CD1c-positive myeloid dendritic cell (primary cell): ENCODE data around the gene TAPBPL.
A peak's percentile ranks its signal among the peaks of the same experiment; 100 is the strongest.
"Not testable (repeated sequence)": the region's sequence is repeated elsewhere in the genome, so short reads cannot be mapped to it uniquely, and the experiment has no call there.

Source experiments
- DNase-seq: peaks from one replicate; pipeline ENCODE4 v3.0.0-alpha.2; 2016; ENCODE audit errors: extremely low spot score

TAPBPL gene

GRCh38 chr12:6462234-6462995 is 10.6 kb downstream of the TAPBPL start:
- DNase-seq = peak; percentile 68

GRCh38 chr12:6463216-6463615 is 11.4 kb downstream of the TAPBPL start:
- no peak for DNase-seq

GRCh38 chr12:6463858-6464257 is 12.0 kb downstream of the TAPBPL start:
- DNase-seq = no peak

GRCh38 chr12:6464531-6464930 is 12.7 kb downstream of the TAPBPL start:
- no peak for DNase-seq

- DNase-seq = peak; percentile 75
These were observed 13.8 kb downstream of the TAPBPL start for GRCh38 chr12:6465467-6466183.

GRCh38 chr12:6466184-6466573 is 14.3 kb downstream of the TAPBPL start:
- DNase-seq = no peak

DNA sequence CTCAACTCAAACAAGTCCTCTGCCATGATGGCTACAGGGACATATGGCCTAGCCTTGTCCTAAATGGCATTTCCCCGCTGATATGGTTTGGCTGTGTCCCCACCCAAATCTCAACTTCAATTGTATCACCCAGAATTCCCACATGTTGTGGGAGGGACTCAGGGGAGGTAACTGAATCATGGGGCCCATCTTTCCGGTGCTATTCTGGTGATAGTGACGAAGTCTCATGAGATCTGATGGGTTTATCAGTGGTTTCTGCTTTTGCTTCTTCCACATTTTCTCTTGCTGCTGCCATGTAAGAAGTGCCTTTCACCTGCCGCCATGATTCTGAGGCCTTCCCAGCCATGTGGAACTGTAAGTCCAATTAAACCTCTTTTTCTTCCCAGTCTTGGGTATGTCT is 14.9 kb downstream of the TAPBPL start:
- not testable (repeated sequence) for DNase-seq

GRCh38 chr12:6467571-6468282 is 15.9 kb downstream of the TAPBPL start:
- not testable (repeated sequence) for DNase-seq

GRCh38 chr12:6468283-6468575 is 16.4 kb downstream of the TAPBPL start:
- DNase-seq = no peak

GRCh38 chr12:6469092-6469491 is 17.2 kb downstream of the TAPBPL start:
- DNase-seq = no peak

DNA sequence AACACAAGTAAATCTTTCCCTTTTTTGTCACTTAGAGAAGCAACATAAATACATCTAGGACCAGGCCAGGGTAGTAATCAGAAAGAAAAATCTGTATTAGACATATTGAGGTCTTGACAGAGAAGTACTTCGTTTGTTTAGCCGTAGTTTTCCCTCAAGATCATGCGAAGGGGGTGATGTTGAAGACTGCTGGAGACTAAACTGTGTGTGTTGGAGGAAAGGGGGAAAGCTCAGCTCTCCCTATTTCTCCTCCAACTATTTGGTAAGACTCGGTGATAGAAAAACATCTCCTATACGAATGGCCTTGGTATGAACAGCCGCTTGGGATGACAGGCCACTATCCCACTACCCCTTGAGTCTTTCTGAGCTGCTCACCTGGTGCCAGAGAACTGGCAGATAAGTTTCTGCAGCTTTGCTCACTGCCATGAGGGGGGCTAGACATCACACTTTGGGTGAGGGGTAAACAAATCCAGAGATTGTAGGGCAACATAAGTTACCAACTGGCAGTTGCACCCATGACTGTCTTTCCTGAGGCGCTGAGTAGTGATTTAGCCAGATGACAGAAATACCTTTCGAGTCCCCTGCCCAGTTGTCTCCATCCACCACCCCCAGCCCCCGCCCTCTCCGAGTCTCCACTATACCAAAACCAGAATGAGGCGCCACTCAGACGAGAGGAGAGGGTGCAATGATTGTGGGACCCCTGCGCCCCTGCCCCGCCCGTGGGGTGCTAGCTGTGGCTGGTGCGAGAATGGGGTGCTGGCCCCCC is 17.9 kb downstream of the TAPBPL start:
- DNase-seq = no peak

- DNase-seq = peak; percentile 97
These were observed 18.7 kb downstream of the TAPBPL start, which contains the start of gene VAMP1 for GRCh38 chr12:6470375-6471163. TSS of gene VAMP1 (minus strand) at chr12:6470677. CDS start at chr12:6470531, 146 bp downstream.

DNA sequence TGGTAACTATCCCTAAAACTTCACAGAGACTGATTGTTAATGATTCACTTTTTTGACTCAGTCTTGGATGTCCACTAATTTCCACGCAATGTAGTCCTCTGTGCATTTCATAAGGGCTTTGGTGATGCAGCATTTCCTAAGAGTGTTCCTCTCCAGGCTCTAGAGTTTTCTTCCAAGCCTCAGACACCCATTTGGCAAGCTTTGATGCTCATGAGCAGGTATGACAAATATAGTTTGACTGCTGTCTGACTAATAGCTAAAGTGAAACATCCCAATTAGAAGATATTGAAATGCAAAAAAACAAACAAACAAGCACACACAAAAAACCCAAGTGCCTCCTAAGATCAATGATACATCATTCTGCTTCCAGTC is 20.1 kb downstream of the TAPBPL start:
- DNase-seq = peak; percentile 41

DNA sequence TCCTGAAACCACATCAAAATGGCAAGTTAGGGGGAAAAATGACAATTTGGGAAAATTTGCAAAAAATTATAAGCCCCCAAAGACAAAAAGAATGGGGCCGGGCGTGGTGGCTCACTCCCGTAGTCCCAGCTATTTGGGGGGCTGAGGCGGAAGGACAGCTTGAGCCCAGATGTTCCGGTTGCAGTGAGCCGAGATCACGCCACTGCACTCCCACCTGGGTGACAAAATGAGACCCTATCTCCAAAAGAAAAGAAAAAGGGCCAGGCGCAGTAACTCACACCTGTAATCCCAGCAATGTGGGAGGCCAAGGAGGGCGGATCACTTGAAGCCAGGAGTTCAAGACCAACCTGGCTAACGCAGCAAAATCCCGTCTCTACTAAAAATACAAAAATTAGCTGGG is 20.6 kb downstream of the TAPBPL start:
- no peak for DNase-seq

- DNase-seq = not testable (repeated sequence)
These were observed 23.6 kb downstream of the TAPBPL start for GRCh38 chr12:6475233-6475975.

DNA sequence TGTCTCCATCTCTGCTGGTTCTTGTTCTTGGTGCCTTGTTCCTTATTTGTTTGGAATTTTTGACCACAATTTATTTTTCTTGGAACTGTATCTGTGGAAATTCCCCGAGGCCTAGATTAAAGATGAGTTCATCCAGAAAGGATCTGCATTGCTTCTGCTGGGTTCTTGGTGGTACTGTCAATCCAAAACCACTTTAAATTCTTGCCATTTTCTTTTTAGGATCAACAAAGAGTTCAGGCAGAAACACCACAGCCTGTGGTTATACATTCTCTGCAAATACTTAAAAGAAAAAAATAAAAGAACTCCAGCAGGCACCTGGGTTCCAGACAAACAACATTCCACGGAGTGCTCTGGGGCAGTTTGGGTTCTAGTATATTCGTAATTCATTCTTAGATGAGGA is 24.6 kb downstream of the TAPBPL start:
- no peak for DNase-seq

DNA sequence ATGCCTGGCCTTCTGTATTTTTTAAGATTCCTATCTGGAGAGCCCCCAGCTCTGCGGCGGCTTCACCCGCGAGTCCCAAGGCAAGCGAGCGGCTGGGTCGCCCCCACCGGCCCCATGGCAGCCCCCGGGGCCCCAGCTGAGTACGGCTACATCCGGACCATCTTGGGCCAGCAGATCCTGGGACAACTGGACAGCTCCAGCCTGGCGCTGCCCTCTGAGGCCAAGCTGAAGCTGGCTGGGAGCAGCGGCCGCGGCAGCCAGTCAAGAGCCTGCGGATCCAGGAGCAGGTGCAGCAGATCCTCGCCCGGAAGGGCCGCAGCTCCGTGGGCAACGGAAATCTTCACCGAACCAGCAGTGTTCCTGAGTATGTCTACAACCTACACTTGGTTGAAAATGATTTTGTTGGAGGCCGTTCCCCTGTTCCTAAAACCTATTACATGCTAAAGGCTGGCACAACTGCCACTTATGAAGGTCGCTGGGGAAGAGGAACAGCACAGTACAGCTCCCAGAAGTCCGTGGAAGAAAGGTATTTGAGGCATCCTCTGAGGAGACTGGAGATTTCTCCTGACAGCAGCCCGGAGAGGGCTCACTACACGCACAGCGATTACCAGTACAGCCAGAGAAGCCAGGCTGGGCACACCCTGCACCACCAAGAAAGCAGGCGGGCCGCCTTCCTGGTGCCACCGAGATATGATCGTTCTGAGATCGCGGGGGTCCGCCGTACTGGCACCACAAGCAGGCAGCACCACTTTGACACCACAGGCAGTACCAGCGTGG is 25.9 kb downstream of the TAPBPL start:
- DNase-seq = not testable (repeated sequence)

- no peak for DNase-seq
These were observed 26.6 kb downstream of the TAPBPL start for GRCh38 chr12:6478416-6478815.

DNA sequence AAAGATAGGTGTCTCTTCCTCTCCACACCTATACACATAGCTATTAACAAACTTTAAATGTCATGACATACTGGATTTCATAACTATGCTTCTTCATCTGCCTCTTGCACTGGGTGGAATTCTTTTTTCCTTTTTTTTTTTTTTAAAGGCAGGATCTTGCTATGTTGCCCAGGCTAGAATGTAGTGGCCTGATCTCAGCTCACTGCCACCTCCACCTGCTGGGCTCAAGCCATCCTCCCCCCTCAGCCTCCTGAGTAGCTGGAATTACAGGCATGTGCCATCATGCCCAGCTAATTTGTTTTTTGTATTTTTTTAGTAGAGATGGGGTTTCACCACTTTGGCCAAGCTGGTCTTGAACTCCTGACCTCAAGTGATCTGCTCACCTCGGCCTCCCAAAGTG is 36.4 kb downstream of the TAPBPL start:
- DNase-seq = no peak

GRCh38 chr12:6489449-6489848 is 37.6 kb downstream of the TAPBPL start:
- no peak for DNase-seq
